Ureter (tissue), 1 donor: ENCODE measurements around the gene WDR31. TPM values are rescaled to one million over a fixed set of nuclear protein-coding genes. Genes with fewer than 3 reads are reported as not detected.
"Not testable (repeated sequence)": the region's sequence is repeated elsewhere in the genome, so short reads cannot be mapped to it uniquely, and the experiment has no call there.

Experiments used
- DNase-seq: peaks from one replicate; pipeline ENCODE4 v3.0.0-alpha.2; 2020; ENCODE audit warnings: low spot score
- total RNA-seq: library from RNA; stranded (reverse); gene quantifications from one replicate; pipeline ENCODE4 v1.2.4, GENCODE V29; 2023
- donor health status: DM: yes; HTN: yes; CAD: no.

Gene WDR31
- total RNA-seq, 1 donor from 2014 or later = 5.1 TPM

DNA sequence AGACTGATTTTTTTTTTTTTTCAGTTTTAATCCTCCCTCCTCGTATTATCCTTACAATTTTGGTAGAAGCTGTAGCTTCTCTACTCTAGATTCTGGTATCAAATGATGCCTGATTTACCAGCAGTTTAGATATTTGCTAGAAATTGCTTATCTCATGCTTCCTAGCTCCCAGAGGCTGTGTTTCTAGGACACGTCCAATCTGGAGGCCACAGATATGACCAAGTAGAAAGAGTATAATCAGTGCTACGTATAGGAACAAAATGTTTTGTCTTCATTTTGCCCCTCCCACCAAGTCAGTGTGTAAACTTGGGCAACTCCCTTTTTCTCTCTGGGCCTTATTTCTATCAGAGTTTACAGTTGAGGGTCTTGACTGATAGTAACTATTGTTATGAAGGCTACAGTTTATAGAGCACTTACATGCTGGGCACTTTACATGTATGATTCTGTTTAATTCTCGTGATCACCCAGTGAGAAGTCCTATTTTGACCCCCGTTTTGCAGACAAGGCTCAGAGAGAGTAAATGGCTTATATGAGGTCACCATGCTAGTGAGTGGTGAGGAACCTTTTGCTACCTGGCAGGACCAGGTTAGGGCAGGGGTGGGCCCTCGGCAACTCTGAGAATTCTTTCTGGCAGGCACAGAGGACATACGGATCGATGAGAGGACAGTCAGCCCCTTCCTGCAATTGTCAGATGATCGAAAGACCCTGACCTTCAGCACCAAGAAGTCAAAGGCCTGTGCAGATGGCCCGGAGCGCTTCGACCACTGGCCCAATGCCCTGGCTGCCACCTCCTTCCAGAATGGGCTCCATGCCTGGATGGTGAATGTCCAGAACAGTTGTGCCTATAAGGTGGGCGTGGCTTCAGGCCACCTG is 29.1 kb upstream of the WDR31 start:
- DNase-seq = no peak

DNA sequence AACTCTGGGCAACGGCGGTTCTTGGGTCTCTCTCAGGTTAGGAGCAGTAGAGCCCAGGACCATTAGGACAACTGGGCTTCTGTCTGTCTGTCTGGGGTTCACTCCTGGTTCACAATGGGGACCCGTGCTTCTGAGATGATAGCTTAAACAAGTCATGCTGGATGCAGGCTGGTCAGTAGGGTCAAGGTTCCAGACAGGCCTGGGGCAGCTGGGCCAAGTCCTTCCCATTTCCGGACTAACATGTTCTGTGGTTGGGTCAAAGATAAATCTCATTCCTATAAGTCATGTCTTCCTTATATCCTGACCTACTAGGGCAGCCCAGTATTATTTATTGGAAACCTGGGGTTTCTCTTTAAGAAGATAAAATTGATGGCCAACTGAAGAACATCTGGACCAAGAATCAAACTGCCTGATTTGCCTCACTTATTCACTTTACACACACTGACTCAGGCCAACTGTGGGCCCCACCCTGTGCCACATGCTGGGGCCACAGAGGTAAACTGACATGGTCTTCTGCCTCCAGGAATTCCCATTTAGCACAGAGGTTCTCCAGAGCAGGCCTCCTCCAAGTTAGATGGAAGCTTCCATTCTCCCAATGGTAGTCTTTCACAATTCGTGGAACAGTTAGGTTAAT is 28.4 kb upstream of the WDR31 start:
- DNase-seq = no peak

DNA sequence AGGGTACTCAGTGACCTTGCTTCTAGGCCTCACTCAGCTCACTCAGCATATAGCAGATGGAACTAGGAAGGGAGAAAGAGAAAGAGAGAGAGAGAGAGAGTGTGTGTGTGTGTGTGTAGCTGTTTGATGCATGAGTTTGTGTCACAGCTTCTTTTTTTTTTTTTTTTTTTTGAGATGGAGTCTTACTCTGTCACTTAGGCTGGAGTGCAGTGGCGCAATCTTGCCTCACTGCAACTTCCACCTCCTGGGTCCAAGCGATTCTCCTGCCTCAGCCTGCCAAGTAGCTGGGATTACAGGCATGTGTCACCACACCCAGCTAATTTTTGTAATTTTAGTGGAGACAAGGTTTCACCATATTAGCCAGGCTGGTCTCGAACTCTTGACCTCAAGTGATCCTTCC is 25.6 kb upstream of the WDR31 start:
- not testable (repeated sequence) for DNase-seq

DNA sequence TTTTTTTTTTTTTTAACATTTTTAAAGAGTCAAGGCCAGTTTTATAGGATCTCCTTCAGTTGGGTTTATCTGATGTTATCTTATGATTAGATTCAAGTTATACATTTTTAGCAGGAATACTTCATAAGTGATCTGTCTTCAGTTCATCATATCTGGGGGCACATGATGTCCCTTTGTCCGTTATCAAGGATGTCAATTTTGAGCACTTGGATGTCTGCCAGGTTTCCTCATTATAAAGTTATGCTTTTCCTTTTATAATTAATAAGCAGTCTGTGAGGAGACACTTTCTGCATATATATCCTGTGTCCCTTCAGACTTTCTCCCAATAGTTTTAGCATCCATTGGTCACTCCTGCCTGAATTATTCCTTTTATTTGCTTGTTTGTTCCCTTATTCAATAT is 24.9 kb upstream of the WDR31 start:
- DNase-seq = no peak

DNA sequence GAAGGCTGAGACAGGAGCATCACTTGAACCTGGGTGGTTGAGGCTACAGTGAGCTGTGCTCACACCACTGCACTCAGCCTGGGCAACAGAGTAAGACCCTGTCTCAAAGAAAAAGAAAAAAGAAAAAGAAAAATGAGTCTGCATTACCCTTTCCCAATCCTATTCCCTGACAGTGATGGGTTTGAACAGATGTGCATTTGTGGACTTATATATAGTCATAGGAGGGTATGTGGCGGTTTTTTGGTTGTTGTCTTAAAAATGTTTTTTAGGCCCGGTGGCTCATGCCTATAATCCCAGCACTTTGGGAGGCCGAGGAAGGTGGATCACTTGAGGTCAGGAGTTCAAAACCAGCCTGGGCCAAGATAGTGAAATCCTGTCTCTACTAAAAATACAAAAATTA is 23.3 kb upstream of the WDR31 start:
- no peak for DNase-seq

DNA sequence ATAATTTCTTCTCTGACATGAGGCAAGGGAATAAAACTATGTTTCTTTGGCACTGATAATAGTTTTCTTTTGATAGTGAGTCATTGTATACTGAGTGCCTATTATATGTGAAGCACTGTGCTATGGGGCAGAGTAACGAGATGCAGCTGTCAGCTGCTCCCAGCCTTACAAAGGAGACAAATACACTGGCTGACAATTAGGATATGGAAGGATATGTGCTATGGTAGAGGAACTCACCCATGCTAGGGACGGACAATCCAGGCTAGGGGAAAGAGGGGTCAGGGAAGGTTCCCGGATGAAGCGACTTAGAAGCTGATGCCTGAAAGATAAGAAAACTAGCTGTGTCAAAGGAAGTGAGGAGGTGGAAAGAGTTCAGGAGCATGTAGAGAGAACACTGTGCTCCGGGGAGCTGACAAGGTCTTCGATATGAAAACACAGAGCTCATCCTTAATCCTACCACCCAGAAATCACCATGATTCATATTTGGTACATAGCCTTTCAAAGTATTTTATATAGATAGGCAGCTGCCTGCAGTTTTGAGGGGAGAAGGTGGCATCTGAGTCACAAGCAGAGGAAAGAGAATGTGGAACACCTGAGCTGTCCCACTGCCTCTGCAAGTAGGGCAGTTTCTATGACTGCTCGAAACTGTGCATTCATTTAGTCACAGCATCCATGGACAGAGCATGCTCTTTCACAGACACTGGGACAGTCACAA is 21.4 kb upstream of the WDR31 start:
- no peak for DNase-seq

DNA sequence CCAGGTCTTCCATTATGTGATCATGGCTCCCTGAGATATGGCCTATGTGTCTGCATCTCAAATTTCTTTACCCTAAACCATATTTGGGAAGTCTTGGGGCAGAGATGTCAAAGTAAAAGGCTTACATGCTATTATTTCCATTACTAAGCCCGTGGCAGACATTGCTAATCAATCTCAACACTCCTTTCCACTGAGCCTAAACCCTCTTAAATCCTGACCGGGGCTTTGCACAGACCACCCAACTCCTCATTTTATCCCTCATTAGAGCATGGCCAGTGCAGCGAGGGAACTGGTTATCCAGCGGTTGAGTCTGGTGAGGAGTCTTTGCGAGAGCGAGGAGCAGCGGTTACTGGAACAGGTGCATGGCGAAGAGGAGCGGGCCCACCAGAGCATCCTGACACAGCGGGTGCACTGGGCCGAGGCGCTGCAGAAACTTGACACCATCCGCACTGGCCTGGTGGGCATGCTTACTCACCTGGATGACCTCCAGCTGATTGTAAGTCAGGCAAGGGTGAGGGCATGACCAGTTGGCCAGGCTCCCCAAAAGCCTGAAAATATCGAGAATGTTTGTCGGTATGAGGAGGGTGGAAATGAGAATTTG is 20.3 kb upstream of the WDR31 start:
- no peak for DNase-seq

DNA sequence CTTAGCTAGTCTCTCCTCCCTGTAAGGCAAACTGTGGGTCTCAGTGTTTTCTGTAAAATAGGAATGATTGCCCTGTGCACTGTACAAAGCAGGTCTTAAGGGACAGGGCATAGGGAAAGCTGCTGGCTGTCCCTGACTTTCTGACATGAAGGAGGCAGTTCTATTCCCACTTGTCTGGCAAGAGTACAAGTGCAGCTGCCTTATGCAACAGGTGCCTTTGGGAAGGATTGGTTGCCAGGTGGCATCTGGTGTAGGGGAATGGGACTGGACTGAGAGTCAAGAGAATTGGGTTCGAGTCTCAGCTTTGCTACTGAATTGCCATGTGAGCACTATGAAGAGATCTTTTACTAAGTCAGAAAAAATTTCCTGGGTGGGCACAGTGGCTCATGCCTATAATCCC is 19.3 kb upstream of the WDR31 start:
- no peak for DNase-seq

DNA sequence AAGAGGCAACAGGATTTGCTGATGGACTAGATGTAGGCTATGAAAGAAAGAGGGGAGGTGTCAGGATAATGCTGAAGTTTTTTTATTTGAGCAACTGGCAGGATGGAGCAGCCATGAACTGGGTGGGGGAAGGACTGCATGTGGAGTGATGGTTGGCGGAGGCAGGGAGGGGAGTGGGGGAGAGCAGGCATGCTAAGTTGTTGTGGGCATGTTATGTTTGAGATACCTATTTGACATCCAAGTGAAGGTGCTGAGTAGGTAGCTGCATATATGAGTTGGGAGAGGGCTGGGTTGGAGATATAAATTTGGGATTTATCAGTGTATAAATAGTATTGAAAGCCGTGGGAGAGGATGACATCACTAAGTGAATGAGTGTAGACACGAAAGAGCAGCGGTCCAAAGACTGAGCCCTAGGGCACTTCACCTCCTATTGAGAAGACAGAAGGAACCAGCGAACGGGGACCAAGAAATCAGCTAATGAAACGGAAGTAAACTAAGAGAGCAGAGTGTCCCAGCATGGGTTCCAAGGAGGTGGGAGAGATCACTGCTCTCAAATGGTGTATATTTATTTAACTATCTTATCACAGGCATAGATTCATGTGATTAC is 16.7 kb upstream of the WDR31 start:
- DNase-seq = no peak

DNA sequence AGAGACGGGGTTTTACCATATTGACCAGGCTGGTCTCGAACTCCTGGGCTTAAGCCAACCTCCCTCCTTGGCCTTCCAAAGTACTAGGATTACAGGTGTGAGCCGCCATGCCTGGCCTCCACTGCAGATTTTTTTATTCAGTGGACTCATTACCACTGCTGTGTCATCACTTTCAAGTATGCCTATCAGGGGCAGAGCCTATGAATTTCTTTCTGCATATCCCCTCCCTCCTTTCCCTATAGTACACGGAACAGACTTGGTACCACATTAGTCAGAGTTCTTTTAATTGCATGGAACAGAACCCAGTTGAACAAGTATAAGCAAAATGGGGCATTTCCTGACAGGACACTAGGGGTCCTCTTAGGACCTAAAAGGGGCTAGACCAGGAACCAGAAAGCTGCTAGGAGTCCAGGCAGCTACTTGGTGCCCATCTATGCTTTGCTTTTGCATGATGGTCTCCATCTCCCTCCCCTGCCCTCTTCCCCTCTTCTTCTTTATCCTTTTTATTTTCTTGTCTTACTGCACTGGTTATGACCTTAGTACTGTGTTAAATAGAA is 15.0 kb upstream of the WDR31 start:
- DNase-seq = no peak

DNA sequence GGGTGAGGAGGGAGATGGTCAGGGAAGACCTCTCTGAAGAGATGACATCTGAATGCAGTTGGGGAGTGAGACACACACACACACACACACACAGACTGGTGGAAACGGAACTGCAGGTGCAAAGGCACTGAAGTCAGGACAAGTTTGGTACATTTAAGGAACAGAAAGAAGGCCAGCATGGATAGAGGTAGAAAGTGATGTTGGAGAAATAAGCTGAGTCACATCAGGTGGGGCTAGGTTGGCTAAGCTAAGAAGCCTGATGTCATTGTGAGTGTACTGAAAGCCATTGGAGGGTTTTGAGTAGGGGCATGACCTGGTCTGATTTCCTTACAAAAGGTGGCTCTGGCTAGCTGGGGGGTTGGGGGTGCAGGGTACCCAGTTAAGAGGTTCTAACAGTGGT is 12.3 kb upstream of the WDR31 start:
- no peak for DNase-seq

DNA sequence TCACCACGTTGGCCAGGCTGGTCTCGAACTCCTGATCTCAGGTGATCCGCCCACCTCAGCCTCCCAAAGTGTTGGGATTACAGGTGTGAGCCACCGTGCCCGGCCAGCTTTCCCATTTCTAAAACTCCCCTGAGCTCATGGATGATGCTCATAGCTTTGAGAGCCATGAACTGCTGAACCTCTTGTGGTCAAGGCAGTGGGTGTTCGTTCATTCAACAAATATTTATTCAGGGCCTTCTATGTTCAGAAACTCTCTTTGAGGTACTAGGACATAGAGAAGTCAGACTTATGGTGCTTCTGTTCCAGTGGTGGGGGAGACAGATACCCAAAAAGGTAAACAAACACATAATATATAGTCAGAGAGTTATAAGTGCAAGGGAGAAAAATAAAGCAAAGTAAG is 11.9 kb upstream of the WDR31 start:
- no peak for DNase-seq

DNA sequence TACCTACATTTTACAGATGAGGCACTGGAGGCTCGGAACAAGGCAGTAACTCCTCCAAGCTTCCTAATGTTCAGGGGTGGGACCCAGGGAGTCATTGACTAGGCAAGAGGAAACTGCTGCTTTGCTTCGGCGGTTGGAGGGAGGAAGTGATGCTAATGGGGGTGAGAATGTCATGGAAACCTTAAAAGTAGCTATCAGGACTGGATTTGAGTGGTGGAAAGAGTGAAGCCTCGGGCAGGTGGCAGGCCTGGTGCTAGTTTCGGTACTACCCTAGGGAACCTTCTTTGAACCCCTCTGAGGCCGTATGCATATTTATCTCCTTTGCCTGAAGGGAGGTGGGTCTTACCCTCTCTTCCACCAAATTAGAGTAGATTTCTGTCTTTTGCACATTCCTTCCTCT is 10.9 kb upstream of the WDR31 start:
- DNase-seq = no peak

DNA sequence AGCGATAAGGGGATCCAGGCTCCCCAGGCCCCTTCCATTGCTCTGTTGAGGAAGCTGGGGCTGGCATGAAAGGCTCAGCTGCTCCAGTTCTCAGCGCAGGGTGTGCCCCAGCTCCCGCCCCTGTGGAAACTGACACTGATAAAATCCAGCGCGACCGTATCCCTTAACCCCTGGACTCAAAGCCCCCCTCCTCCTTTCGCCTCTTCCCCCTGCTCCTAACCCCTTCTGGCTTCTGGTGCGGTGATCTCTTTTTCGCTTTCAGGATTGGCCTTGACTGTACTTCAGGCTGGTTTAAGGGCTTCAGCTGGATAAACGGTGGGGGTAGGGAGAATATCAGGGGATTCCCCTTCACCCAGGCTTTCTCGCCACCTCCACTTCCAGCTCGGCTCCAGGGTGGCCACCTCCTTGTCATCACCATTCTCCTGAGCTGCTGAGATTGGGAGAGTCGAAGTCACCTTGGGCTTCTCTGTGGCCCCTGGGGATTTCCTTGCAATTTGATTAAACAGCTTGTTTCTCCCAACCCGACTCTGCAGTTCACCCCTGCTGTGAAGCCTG is 10.1 kb upstream of the WDR31 start:
- no peak for DNase-seq

DNA sequence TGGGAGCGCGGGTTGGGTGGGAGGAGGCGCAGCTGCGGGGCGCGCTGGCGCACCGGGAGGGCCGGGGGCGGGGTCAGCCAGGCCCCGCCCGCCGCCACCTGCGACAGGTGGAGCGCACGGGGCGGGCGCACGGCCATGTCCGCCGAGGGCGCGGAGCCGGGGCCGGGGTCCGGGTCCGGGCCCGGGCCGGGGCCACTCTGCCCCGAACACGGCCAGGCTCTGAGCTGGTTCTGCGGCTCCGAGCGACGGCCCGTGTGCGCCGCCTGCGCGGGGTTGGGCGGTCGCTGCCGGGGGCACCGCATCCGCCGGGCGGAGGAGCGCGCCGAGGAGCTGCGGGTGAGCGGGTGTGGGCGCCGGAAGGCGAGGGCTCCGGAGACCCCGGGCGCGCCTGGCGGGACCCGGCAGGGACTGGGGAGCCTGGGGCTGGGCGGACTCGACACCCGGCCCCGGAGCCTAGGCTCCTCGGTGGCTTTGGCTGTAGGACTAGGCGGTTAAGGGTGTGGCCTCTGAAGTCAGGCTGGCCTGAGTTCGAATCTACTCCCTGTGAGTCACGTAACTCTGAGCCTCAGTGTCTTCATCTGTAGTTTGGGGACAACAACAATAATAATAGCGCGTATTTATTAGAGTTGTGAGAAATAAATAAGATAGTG is 9.5 kb upstream of the WDR31 start, which contains the start of gene BSPRY:
TSS of gene BSPRY (plus strand) at position 97 of the 650 bp plus-strand sequence. CDS start at position 136, 39 bp downstream.
- DNase-seq = no peak

DNA sequence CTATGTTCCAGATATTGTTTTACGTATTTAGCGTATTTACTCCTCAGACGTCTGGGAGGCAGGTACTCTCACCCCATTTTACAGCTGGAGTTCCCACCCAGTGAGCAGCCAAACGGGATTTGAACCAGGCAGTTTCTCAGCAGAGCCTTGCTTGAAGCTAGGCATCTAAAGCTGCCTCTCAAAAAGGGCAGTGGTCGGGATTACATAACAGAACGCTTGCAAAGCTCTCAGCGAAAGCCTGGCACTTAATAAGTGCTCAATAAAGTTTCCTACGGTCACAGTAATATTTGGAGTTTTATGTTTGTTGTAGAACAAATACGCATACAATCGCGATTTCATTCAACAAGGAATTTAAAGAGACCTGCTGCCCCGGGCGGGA is 9.0 kb upstream of the WDR31 start:
- DNase-seq = no peak

DNA sequence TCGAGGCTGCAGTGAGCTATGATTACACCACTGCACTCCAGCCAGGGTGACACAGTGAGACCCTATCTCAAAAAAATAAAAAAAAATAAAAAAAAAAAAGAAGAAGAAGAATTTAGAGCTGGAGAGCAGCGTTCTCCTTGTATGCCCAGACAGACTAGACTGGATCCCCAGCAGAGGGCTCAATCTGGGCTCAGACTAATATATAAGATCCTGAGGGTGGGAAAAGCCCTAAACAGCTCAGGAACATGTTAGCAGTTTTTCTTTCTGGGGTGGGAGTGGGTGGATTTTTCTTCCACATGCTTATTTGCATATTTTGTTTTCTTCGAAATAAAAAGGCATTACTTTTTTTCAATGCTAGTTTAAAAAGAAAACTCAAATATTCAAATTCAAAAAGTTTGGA is 8.4 kb upstream of the WDR31 start:
- DNase-seq = no peak

DNA sequence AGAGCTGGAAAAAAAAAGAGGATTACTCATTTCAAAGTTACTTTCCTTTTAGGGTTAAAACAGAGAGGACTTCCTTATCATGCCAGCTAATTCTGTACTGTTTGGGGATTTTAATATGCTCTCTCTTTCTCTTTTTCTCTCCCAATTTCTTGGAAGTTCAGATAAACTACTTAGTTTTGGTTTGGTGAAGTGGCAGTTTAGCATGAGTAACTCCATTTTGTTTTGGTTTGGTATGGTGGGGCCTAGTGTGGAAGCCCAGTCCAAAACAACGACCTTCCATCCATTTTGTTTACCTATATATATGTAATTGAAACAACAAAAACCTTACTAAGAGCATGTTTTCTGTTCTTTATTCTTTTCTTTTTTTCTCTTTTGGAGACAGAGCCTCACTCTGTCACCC is 5.6 kb upstream of the WDR31 start:
- DNase-seq = no peak

DNA sequence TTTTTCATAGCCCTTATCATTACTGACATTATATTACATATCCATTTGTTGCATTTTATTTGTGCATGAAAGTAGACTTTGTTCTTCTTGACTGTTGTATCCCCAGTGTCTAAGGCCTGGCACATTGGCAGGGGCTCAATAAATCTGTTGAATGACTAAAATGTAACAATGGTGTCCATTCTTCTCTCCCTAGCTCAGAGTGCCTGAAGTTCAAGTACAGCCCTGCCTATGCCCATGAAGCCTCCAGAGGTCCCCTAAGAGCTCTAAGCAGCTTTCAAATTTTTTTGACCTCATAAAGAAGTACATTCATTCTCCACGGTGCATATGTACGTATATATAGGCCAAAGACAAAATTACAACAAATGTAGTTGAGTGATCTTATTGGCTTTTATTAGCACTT is 5.1 kb upstream of the WDR31 start:
- DNase-seq = no peak

DNA sequence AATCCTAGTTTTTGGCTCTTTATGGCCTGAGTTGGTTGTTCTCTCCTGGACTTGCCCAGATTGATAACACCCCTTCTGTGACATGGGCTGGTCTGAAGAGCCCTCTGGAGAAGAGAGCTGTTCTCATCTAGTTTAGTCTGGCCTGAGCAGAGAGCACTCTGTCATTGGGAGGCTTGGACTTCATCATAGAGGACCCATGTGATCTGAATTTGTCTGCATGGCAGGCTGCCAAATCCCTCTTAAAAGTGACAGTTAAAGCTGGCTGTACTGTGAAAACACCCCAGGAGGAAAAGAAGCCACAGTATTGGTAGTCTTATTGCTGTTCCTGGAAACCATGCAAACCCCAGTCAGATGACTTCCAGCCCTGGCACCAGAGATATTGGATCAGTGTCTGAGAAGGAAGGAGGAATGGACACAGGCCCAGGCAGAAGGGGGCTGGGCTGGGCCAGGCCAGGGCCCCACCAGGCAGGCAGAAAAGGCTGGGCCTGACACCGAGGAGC is 3.7 kb upstream of the WDR31 start:
- peak; percentile 90 for DNase-seq
